Small intestine (tissue), 7 donors: ENCODE results near the gene ABCA1. TPM values are rescaled to one million over a fixed set of nuclear protein-coding genes. Genes with fewer than 3 reads are reported as not detected.

Experiments used
- DNase-seq, 2 donors: peaks; one replicate each; pipeline versions ENCODE4 v3.0.0 to v3.0.0-alpha.2; 2013
- FAIRE-seq: peaks from 2 replicates; lab custom pipeline; 2012; peaks lifted over from hg19 to GRCh38; lab: Jason Lieb, UNC
- H3K27ac ChIP-seq, 3 donors: one replicate each; pipeline ENCODE4 v1.5.1; 2013; ENCODE audit warnings: low read length in 2 of 3, mild to moderate bottlenecking in 2 of 3, control low read depth in 1 of 3, inconsistent platforms in 1 of 3, low read depth in 1 of 3, moderate library complexity in 1 of 3
- H3K27me3 ChIP-seq, 3 donors: one replicate each; pipeline ENCODE4 v1.6.1; 2013; ENCODE audit warnings: low read length in 3 of 3, inconsistent platforms in 1 of 3; ENCODE audit not compliant: control insufficient read depth in 3 of 3, insufficient read depth in 3 of 3
- H3K36me3 ChIP-seq, 3 donors: one replicate each; pipeline ENCODE4 v1.6.1; 2013; ENCODE audit warnings: low read length in 3 of 3, inconsistent platforms in 1 of 3, low read depth in 1 of 3, mild to moderate bottlenecking in 1 of 3, moderate library complexity in 1 of 3; ENCODE audit not compliant: control insufficient read depth in 3 of 3, insufficient read depth in 2 of 3
- H3K4me1 ChIP-seq, 3 donors: one replicate each; pipeline ENCODE4 v1.6.1; 2013; ENCODE audit warnings: low read length in 2 of 3, inconsistent platforms in 1 of 3, low read depth in 1 of 3, mild to moderate bottlenecking in 1 of 3, moderate library complexity in 1 of 3; ENCODE audit not compliant: control insufficient read depth in 3 of 3, insufficient read depth in 2 of 3
- H3K4me3 ChIP-seq, 3 donors: one replicate each; pipeline ENCODE4 v1.5.1; 2013; ENCODE audit warnings: low read length in 3 of 3, control low read depth in 1 of 3, inconsistent platforms in 1 of 3, low read depth in 1 of 3, mild to moderate bottlenecking in 1 of 3, moderate library complexity in 1 of 3
- H3K9me3 ChIP-seq, 2 donors: one replicate each; pipeline ENCODE4 v1.6.1; 2013; ENCODE audit warnings: low read depth in 1 of 2, low read length in 1 of 2; ENCODE audit not compliant: control insufficient read depth in 2 of 2, insufficient read depth in 1 of 2
- WGBS, 3 donors: extraction: QIAGEN DNeasy Blood & Tissue Kit; methylation state at CpG; one replicate each; pipeline ENCODE4 v1.1.7; 2013; 5-methylcytosine and 5-hydroxymethylcytosine counted together
- polyA plus RNA-seq, 4 donors: library from polyadenylated mRNA; stranded (reverse) in 3 of 4; unstranded in 1 of 4; fragments of 200-250 nt in 3 of 4; fragments of 120-200 nt in 1 of 4; gene quantifications; one replicate each; pipeline versions ENCODE4 v1.2.1 to v1.2.3, GENCODE V29; 2013
- donor health status: healthy with polysubstance abuse.
- donor health status: control.
- donor health status: control.
- donor health status: Bipolar disorder and iron deficiency.
- donor health status: healthy.

Gene ABCA1
- polyA plus RNA-seq, 4 donors, result 1.6 to 7.1 (median 3.1) TPM

DNA sequence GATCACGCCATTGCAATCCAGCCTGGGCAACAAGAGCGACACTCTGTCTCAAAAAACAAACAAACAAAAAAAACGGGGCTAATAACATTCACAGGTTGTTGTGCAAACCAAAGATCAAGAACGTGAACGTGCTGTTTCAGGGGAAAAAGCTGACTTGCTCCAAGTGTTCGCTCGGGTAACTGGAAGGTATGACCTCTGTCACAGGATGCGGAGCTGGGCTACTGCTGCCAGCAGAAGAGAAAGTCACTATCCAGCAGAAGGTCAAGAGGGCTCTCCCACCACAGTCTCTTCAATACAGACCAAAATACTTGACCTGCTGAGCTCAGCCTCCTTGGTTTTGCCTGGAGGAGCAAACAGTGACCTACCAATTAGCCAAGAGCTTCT lies 59.7 kb downstream of the ABCA1 start:
- 78 to 87% (median 85%) methylated on average over 8 of the region's 8 CpGs for WGBS, 3 donors
- no peaks in the 10 kb centered on the region for H3K9me3 ChIP-seq
- peaks cover 0 to 20% (median 5%) of the 10 kb centered on the region in 3 donors for H3K4me1 ChIP-seq
- FAIRE-seq, result no peak
- DNase-seq, result no peak
- no peak overlapping the region for H3K4me3 ChIP-seq
- H3K27ac ChIP-seq, result peak overlapping the region in 1 of 3 donors; percentile 62
- H3K27me3 ChIP-seq, result no peaks in the 10 kb centered on the region
- peaks cover 0 to 10% (median 0%) of the 10 kb centered on the region in 3 donors for H3K36me3 ChIP-seq

DNA sequence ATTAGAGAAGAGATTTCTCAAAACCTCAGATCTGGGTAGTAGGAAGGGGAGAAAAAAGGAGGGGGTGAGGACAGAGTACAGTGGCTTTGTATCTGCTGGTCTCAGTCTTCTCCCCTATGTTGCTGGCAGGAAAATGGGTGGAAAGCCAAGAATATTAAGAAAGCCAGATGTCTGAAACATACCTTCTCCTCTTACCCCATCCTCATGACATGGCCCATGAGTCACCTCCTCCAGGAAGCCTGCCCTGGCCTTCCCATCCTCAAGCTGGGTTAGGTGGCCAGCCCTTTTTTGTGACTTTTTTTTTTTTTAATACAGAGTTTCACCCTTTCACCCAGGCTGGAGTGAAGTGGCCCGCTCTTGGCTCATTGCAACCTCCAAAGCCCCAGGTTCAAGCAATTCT lies 61.8 kb downstream of the ABCA1 start:
- WGBS, 3 donors, result 95 to 100% (median 100%) methylated on average over 1 of the region's 1 CpG
- Histone ChIP-seq H3K27me3 (no peaks in the 10 kb centered on the region), H3K27ac (no peak overlapping the region), H3K4me1 (peaks cover 0 to 20% (median 5%) of the 10 kb centered on the region in 3 donors), H3K36me3 (peaks cover 0 to 10% (median 0%) of the 10 kb centered on the region in 3 donors), H3K9me3 (no peaks in the 10 kb centered on the region), H3K4me3 (no peak overlapping the region)
- no peak for FAIRE-seq
- no peak for DNase-seq

DNA sequence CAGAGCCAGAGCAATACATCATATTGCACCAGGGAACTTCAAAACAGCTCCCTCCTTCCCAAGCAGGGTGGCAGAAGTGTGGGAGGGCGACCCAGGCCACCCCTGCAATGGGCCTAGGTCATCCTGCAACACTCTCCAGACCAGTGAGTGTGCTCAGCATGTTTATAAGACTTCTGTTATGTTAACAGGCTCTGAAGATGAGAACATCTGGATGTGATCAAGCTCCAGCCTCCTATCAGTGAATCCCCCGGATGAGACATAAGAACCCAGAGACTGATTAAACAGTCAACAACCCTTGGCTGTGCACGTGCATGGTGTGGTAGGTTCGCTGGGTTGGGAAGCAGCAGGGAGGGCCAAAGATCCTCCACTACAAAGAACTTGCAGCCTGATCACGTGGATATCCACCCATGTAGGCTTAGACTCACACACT lies 63.3 kb downstream of the ABCA1 start:
- WGBS, 3 donors, result 64 to 77% (median 73%) methylated on average over 5 of the region's 5 CpGs
- Histone ChIP-seq H3K4me3 (no peak overlapping the region), H3K36me3 (peaks cover 0 to 10% (median 0%) of the 10 kb centered on the region in 3 donors), H3K9me3 (no peaks in the 10 kb centered on the region), H3K4me1 (peaks cover 0 to 20% (median 5%) of the 10 kb centered on the region in 3 donors), H3K27me3 (no peaks in the 10 kb centered on the region), H3K27ac (peak overlapping the region in 1 of 3 donors; percentile 34)
- FAIRE-seq, result no peak
- DNase-seq, result peak in 1 of 2 donors; percentile 22

DNA sequence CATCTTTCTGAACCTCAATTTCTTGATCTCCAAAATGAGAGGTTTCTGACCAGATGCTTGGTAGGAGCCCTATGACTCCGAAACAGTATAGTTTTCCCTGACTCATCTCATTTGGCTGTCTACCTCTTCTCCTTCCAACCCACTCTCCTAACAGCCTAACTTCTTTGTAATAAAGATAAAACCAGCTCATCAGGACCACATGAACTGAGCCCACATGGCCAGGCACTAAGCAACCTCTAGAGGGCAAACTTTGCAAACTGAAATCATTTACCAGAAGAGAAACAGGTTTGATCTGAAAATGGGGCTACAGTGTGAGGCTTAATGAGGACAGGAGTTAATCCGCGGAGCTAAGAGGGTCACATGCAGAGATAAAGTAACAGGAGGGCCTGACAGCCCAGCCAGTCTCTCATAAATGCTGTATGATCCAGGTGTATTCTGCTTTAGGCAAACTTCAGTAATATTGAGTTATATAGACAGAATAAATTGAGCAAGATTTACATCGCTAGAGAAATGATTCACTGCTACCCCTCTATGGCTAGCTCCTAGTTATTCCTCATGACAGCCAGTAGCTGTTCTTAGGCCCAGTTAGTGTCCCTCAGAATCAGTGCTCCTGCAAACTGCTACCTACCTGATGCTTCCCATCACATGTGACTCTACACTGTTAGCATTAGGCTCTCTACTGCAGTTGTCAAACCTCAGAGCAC lies 64.6 kb downstream of the ABCA1 start:
- DNase-seq, result peak; percentile 65 to 79
- H3K9me3 ChIP-seq, result no peaks in the 10 kb centered on the region
- peaks cover 0 to 10% (median 5%) of the 10 kb centered on the region in 3 donors for H3K4me1 ChIP-seq
- WGBS, 3 donors, result 38 to 41% (median 41%) methylated on average over 4 of the region's 4 CpGs
- H3K4me3 ChIP-seq, result no peak overlapping the region
- no peak for FAIRE-seq
- no peak overlapping the region for H3K27ac ChIP-seq
- peaks cover 0 to 6% (median 2%) of the 10 kb centered on the region in 3 donors for H3K36me3 ChIP-seq
- H3K27me3 ChIP-seq, result no peaks in the 10 kb centered on the region

DNA sequence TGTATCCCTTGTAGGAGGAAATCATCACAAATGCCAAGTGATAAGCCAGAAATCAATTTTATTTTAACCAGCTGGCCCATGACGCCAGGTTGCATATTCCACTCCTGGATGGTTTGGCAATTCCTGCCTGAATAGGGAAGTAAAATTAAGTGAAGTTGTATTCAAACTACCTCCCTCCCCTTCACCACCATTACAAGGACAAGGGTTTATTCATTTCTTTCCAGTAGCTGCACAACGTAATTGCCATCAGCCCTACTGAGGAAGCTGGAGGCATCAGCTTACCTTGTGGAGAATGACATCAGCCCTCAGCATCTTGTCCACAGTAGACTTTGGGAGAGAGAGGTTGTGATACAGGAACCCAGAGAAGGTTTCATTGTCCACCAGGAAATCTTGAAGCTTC lies 66.6 kb downstream of the ABCA1 start:
- Histone ChIP-seq H3K9me3 (no peaks in the 10 kb centered on the region), H3K4me3 (no peak overlapping the region), H3K4me1 (peaks cover 0 to 10% (median 5%) of the 10 kb centered on the region in 3 donors), H3K36me3 (peaks cover 0 to 10% (median 2%) of the 10 kb centered on the region in 3 donors), H3K27ac (no peak overlapping the region), H3K27me3 (no peaks in the 10 kb centered on the region)
- 67 to 79% (median 77%) methylated on average over 2 of the region's 2 CpGs for WGBS, 3 donors
- DNase-seq, result no peak
- FAIRE-seq, result no peak

DNA sequence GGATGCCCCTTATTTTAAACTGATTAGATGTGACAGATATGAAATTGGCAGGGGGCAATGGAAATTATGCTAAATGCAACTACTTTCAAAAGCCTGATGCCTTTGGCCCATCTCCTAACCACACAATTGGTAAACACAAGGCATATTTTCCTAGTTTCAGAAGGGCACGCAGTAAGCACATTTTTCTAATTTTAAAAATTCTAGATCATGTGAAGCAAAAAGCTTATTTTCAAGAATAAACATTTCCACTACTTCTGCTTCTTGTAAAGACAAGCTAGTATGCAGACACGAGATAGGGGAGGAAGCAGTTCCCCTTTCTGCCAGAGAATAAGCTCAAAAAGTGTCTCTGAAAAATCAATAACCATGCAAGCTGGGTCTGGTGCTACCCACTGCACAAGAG lies 67.7 kb downstream of the ABCA1 start:
- H3K27ac ChIP-seq, result no peak overlapping the region
- no peak for FAIRE-seq

DNA sequence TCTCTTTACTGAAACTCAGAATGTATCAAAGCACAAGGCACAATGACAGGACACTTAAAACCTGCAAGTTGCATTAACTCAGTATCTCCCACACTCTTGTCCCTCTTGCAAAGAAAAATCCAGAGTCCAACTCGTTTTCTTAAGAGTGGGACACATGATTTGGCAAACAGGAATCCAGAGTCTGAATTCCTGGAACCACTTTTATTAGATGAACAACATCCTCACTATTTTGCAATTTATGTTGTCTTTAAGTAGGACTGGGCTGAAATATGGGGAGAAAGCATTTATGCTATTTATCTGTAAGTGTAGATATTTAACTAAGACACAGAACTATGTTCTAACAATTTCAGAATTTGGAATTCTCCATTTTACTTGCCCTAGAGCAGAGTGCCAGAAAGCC lies 69.1 kb downstream of the ABCA1 start:
- Histone ChIP-seq H3K4me3 (no peak overlapping the region), H3K4me1 (peaks cover 0 to 2% (median 0%) of the 10 kb centered on the region in 3 donors), H3K36me3 (peaks cover 0 to 10% (median 5%) of the 10 kb centered on the region in 3 donors), H3K27me3 (no peaks in the 10 kb centered on the region), H3K27ac (no peak overlapping the region), H3K9me3 (no peaks in the 10 kb centered on the region)
- FAIRE-seq, result no peak
- WGBS, 3 donors, result 26 to 29% (median 28%) methylated on average over 1 of the region's 1 CpG
- no peak for DNase-seq

More for the DNA sequence above, 67.7 kb downstream of the ABCA1 start:
- Histone ChIP-seq H3K36me3 (peaks cover 0 to 8% (median 2%) of the 10 kb centered on the region in 3 donors), H3K4me3 (no peak overlapping the region), H3K4me1 (peaks cover 0 to 10% (median 5%) of the 10 kb centered on the region in 3 donors), H3K9me3 (no peaks in the 10 kb centered on the region), H3K27me3 (no peaks in the 10 kb centered on the region)
- no peak for DNase-seq
- WGBS, 3 donors, result 41 to 77% (median 57%) methylated on average over 2 of the region's 2 CpGs

DNA sequence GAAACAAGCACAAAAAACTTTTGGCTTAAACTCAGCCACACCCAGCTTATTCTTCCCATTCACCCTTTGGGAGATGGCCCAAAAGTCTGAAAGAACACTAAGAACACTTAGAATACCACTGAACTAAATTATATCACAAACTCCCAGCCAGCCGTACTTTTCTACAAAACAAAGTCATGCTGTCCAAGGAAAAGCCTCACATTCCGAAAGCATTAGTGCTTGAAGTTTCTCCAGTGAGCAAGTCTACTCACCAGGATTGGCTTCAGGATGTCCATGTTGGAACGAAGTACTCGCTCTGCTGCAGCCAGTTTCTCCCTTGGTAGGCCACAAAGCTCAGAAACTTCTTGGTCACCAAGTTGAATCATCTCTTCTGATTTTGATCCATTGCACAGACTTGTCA lies 69.7 kb downstream of the ABCA1 start:
- no peaks in the 10 kb centered on the region for H3K9me3 ChIP-seq
- H3K4me3 ChIP-seq, result no peak overlapping the region
- FAIRE-seq (no peak), DNase-seq (no peak)
- peaks cover 0 to 10% (median 5%) of the 10 kb centered on the region in 3 donors for H3K36me3 ChIP-seq
- no peaks in the 10 kb centered on the region for H3K27me3 ChIP-seq
- WGBS, 3 donors, result 73 to 95% (median 83%) methylated on average over 4 of the region's 4 CpGs
- H3K27ac ChIP-seq, result no peak overlapping the region
- H3K4me1 ChIP-seq, result peaks cover 0 to under 1% (median 0%) of the 10 kb centered on the region in 3 donors
